Kidney tubule cell (primary cell): ENCODE results near the gene SEMA5B.

ENCODE experiments used
- DNase-seq: peaks from one replicate; pipeline ENCODE4 v3.0.0-alpha.2; 2018; ENCODE audit warnings: low spot score

Gene SEMA5B

GRCh38 chr3:123054931-123055330, 27.4 kb upstream of the SEMA5B start:
- DNase-seq = no peak

GRCh38 chr3:123054109-123054778, 26.7 kb upstream of the SEMA5B start:
- no peak for DNase-seq

GRCh38 chr3:123053107-123053506, 25.5 kb upstream of the SEMA5B start:
- no peak for DNase-seq

GRCh38 chr3:123050666-123051065, 23.1 kb upstream of the SEMA5B start:
- no peak for DNase-seq

GRCh38 chr3:123048480-123049237, 21.1 kb upstream of the SEMA5B start:
- DNase-seq = no peak

- DNase-seq = no peak
Observed at GRCh38 chr3:123047062-123047319, 19.4 kb upstream of the SEMA5B start.

GRCh38 chr3:123046262-123047061, 18.9 kb upstream of the SEMA5B start:
- DNase-seq = no peak

GRCh38 chr3:123044981-123045763, 17.6 kb upstream of the SEMA5B start:
- DNase-seq = no peak

GRCh38 chr3:123042413-123042812, 14.8 kb upstream of the SEMA5B start:
- DNase-seq = no peak

GRCh38 chr3:123039178-123039577, 11.6 kb upstream of the SEMA5B start:
- no peak for DNase-seq

- DNase-seq = no peak
Observed at GRCh38 chr3:123038751-123039150, 11.2 kb upstream of the SEMA5B start.

GRCh38 chr3:123037015-123037375, 9.4 kb upstream of the SEMA5B start:
- no peak for DNase-seq

GRCh38 chr3:123036352-123037014, 8.9 kb upstream of the SEMA5B start:
- no peak for DNase-seq

- no peak for DNase-seq
Observed at GRCh38 chr3:123034996-123035395, 7.4 kb upstream of the SEMA5B start.

- no peak for DNase-seq
Observed at GRCh38 chr3:123034120-123034519, 6.6 kb upstream of the SEMA5B start.

GRCh38 chr3:123032057-123032456, 4.5 kb upstream of the SEMA5B start:
- DNase-seq = no peak

- DNase-seq = no peak
Observed at GRCh38 chr3:123031051-123031450, 3.5 kb upstream of the SEMA5B start.

- peak; percentile 64 for DNase-seq
Observed at GRCh38 chr3:123028233-123028828, 768 bp upstream of the SEMA5B start.

- DNase-seq = no peak
Observed at GRCh38 chr3:123026565-123027291, 835 bp downstream of the SEMA5B start.

- DNase-seq = no peak
Observed at GRCh38 chr3:123025642-123026521, 1.7 kb downstream of the SEMA5B start.
